Astrocyte (in vitro differentiated cells and primary cell): ENCODE data around the gene ATXN8OS. TPM values are rescaled to one million over a fixed set of nuclear protein-coding genes. Genes with fewer than 3 reads are reported as not detected.
"Not testable (repeated sequence)": the region's sequence is repeated elsewhere in the genome, so short reads cannot be mapped to it uniquely, and the experiment has no call there.

Source experiments
- DNase-seq: peaks from one replicate; pipeline ENCODE4 v3.0.0-alpha.2; 2010; ENCODE audit warnings: low read depth
- FAIRE-seq: peaks from 2 replicates; lab custom pipeline; 2011; peaks lifted over from hg19 to GRCh38; lab: Jason Lieb, UNC
- H2AFZ ChIP-seq: 2 replicates; pipeline ENCODE4 v1.6.0; 2012; ENCODE audit warnings: low read depth, low read length, inconsistent platforms
- H3K27ac ChIP-seq: 2 replicates; pipeline ENCODE4 v1.5.1; 2011; ENCODE audit warnings: low read depth, low read length, inconsistent platforms
- H3K27me3 ChIP-seq: 2 replicates; pipeline ENCODE4 v1.6.0; 2011; ENCODE audit warnings: low read length, inconsistent platforms; ENCODE audit not compliant: insufficient read depth
- H3K36me3 ChIP-seq: 2 replicates; pipeline ENCODE4 v1.5.1; 2011; ENCODE audit warnings: low read length, inconsistent platforms; ENCODE audit not compliant: insufficient read depth
- H3K4me1 ChIP-seq: 2 replicates; pipeline ENCODE4 v1.5.1; 2011; ENCODE audit warnings: low read length, inconsistent platforms; ENCODE audit not compliant: insufficient read depth
- H3K4me2 ChIP-seq: 2 replicates; pipeline ENCODE4 v1.6.0; 2012; ENCODE audit warnings: low read length, inconsistent platforms
- H3K4me3 ChIP-seq: 2 replicates; pipeline ENCODE4 v1.5.1; 2011; ENCODE audit warnings: low read depth, mild to moderate bottlenecking, low read length, inconsistent platforms; ENCODE audit not compliant: insufficient read depth
- H3K79me2 ChIP-seq: 2 replicates; pipeline ENCODE4 v1.6.0; 2012; ENCODE audit warnings: mild to moderate bottlenecking, low read length, inconsistent platforms; ENCODE audit not compliant: insufficient read depth
- H3K9ac ChIP-seq: 2 replicates; pipeline ENCODE4 v1.6.0; 2012; ENCODE audit warnings: mild to moderate bottlenecking, low read length, inconsistent platforms
- H3K9me3 ChIP-seq: 2 replicates; pipeline ENCODE4 v1.5.1; 2012; ENCODE audit warnings: low read depth, mild to moderate bottlenecking, low read length, inconsistent platforms; ENCODE audit not compliant: insufficient read depth
- H4K20me1 ChIP-seq: 2 replicates; pipeline ENCODE4 v1.6.0; 2012; ENCODE audit warnings: low read length, inconsistent platforms; ENCODE audit not compliant: insufficient read depth
- H3K27ac Mint-ChIP-seq: one replicate; pipeline ENCODE4 v1.8.0; 2021; ENCODE audit warnings: mild to moderate bottlenecking, mixed read lengths; ENCODE audit not compliant: unreplicated experiment
- H3K27me3 Mint-ChIP-seq: one replicate; pipeline ENCODE4 v1.8.0; 2021; ENCODE audit warnings: low read depth, mixed read lengths; ENCODE audit not compliant: unreplicated experiment
- H3K36me3 Mint-ChIP-seq: one replicate; pipeline ENCODE4 v1.8.0; 2021; ENCODE audit warnings: low read depth, mixed read lengths; ENCODE audit not compliant: unreplicated experiment
- H3K4me1 Mint-ChIP-seq: one replicate; pipeline ENCODE4 v1.8.0; 2021; ENCODE audit warnings: low read depth, mixed read lengths; ENCODE audit not compliant: unreplicated experiment
- H3K4me3 Mint-ChIP-seq: one replicate; pipeline ENCODE4 v1.8.0; 2021; ENCODE audit warnings: mild to moderate bottlenecking, moderate library complexity, mixed read lengths; ENCODE audit not compliant: unreplicated experiment
- H3K9me3 Mint-ChIP-seq: one replicate; pipeline ENCODE4 v1.8.0; 2021; ENCODE audit warnings: mild to moderate bottlenecking, mixed read lengths; ENCODE audit not compliant: unreplicated experiment
- CTCF ChIP-seq: IDR thresholded peaks from 2 replicates; pipeline ENCODE4 v1.5.1; 2011; ENCODE audit warnings: low read depth, mild to moderate bottlenecking, inconsistent platforms, low read length, moderate library complexity; ENCODE audit not compliant: insufficient read depth
- EZH2 ChIP-seq: IDR thresholded peaks from 2 replicates; pipeline ENCODE4 v1.6.1; 2012; ENCODE audit warnings: mild to moderate bottlenecking, low read length, inconsistent platforms; ENCODE audit not compliant: insufficient read depth
- total RNA-seq: library from RNA; stranded (reverse); gene quantifications from 2 replicates; pipeline ENCODE4 v1.2.1, GENCODE V29; 2021

Gene ATXN8OS
- total RNA-seq, 1 donor from 2014 or later, result not detected

- FAIRE-seq, result no peak
These were observed 9.8 kb downstream of the ATXN8OS start for GRCh38 chr13:70117338-70117905.

GRCh38 chr13:70125693-70126092 lies 18.1 kb downstream of the ATXN8OS start:
- H3K27ac ChIP-seq, result no peak overlapping the region
- no peaks in the 10 kb centered on the region for H3K9me3 Mint-ChIP-seq
- TF ChIP-seq EZH2, result no peak
- no peak for TF ChIP-seq CTCF
- DNase-seq, result no peak
- no peaks in the 10 kb centered on the region for H3K9me3 ChIP-seq
- H2AFZ ChIP-seq, result no peak overlapping the region
- no peak overlapping the region for H3K27ac Mint-ChIP-seq
- no peak overlapping the region for H3K4me2 ChIP-seq
- no peaks in the 10 kb centered on the region for H3K36me3 ChIP-seq
- no peaks in the 10 kb centered on the region for H3K36me3 Mint-ChIP-seq
- H3K4me3 Mint-ChIP-seq, result no peak overlapping the region
- H3K4me3 ChIP-seq, result no peak overlapping the region
- no peaks in the 10 kb centered on the region for H4K20me1 ChIP-seq
- no peak for FAIRE-seq
- H3K4me1 ChIP-seq, result no peaks in the 10 kb centered on the region
- H3K27me3 Mint-ChIP-seq, result no peaks in the 10 kb centered on the region
- no peaks in the 10 kb centered on the region for H3K27me3 ChIP-seq
- H3K79me2 ChIP-seq, result no peaks in the 10 kb centered on the region
- H3K4me1 Mint-ChIP-seq, result no peaks in the 10 kb centered on the region
- no peak overlapping the region for H3K9ac ChIP-seq

More at GRCh38 chr13:70117338-70117905, 9.8 kb downstream of the ATXN8OS start:
- Histone ChIP-seq H3K27ac (no peak overlapping the region), H3K4me2 (no peak overlapping the region), H3K9ac (no peak overlapping the region), H3K4me3 (no peak overlapping the region), H3K36me3 (no peaks in the 10 kb centered on the region), H4K20me1 (no peaks in the 10 kb centered on the region), H3K4me1 (no peaks in the 10 kb centered on the region), H2AFZ (no peak overlapping the region), H3K79me2 (no peaks in the 10 kb centered on the region), H3K27me3 (no peaks in the 10 kb centered on the region), H3K9me3 (no peaks in the 10 kb centered on the region)
- TF ChIP-seq CTCF (no peak), EZH2 (no peak)
- Mint-ChIP-seq H3K27ac (no peak overlapping the region), H3K4me3 (no peak overlapping the region), H3K4me1 (no peaks in the 10 kb centered on the region), H3K36me3 (no peaks in the 10 kb centered on the region), H3K9me3 (no peaks in the 10 kb centered on the region), H3K27me3 (no peaks in the 10 kb centered on the region)
- DNase-seq, result no peak

GRCh38 chr13:70128098-70128497 lies 20.5 kb downstream of the ATXN8OS start:
- DNase-seq, result no peak
- Histone ChIP-seq H3K27me3 (no peaks in the 10 kb centered on the region), H3K27ac (no peak overlapping the region), H3K79me2 (no peaks in the 10 kb centered on the region), H3K9ac (no peak overlapping the region), H2AFZ (no peak overlapping the region), H3K36me3 (no peaks in the 10 kb centered on the region), H3K9me3 (no peaks in the 10 kb centered on the region), H4K20me1 (no peaks in the 10 kb centered on the region), H3K4me1 (no peaks in the 10 kb centered on the region), H3K4me2 (no peak overlapping the region), H3K4me3 (no peak overlapping the region)
- no peak for TF ChIP-seq EZH2
- TF ChIP-seq CTCF, result no peak
- FAIRE-seq, result no peak
- no peaks in the 10 kb centered on the region for H3K4me1 Mint-ChIP-seq
- H3K36me3 Mint-ChIP-seq, result no peaks in the 10 kb centered on the region
- H3K4me3 Mint-ChIP-seq, result no peak overlapping the region
- no peak overlapping the region for H3K27ac Mint-ChIP-seq
- no peaks in the 10 kb centered on the region for H3K27me3 Mint-ChIP-seq
- H3K9me3 Mint-ChIP-seq, result no peaks in the 10 kb centered on the region

GRCh38 chr13:70142658-70143057 lies 35.0 kb downstream of the ATXN8OS start:
- not testable (repeated sequence) for H3K4me2 ChIP-seq, H3K79me2 ChIP-seq, H3K36me3 ChIP-seq, H3K27me3 ChIP-seq, H3K9me3 Mint-ChIP-seq, H4K20me1 ChIP-seq, DNase-seq, H3K27ac Mint-ChIP-seq, H3K4me1 ChIP-seq, H3K27ac ChIP-seq, H3K4me1 Mint-ChIP-seq, H3K9me3 ChIP-seq, H3K36me3 Mint-ChIP-seq, H3K27me3 Mint-ChIP-seq, H3K9ac ChIP-seq, H3K4me3 Mint-ChIP-seq, H3K4me3 ChIP-seq, FAIRE-seq, H2AFZ ChIP-seq
